Stimulated activated CD8-positive, alpha-beta memory T cell treated with anti-CD3 and anti-CD28 coated beads, Interleukin-2, amount 100 ng/mL, for 48 hours (primary cell): ENCODE measurements around the gene HLA-DOA.

Experiments
- DNase-seq, 2 donors: peaks; one replicate each; pipeline ENCODE4 v3.0.0-alpha.2; 2020; ENCODE audit warnings: low read depth in 2 of 2

HLA-DOA gene

DNA sequence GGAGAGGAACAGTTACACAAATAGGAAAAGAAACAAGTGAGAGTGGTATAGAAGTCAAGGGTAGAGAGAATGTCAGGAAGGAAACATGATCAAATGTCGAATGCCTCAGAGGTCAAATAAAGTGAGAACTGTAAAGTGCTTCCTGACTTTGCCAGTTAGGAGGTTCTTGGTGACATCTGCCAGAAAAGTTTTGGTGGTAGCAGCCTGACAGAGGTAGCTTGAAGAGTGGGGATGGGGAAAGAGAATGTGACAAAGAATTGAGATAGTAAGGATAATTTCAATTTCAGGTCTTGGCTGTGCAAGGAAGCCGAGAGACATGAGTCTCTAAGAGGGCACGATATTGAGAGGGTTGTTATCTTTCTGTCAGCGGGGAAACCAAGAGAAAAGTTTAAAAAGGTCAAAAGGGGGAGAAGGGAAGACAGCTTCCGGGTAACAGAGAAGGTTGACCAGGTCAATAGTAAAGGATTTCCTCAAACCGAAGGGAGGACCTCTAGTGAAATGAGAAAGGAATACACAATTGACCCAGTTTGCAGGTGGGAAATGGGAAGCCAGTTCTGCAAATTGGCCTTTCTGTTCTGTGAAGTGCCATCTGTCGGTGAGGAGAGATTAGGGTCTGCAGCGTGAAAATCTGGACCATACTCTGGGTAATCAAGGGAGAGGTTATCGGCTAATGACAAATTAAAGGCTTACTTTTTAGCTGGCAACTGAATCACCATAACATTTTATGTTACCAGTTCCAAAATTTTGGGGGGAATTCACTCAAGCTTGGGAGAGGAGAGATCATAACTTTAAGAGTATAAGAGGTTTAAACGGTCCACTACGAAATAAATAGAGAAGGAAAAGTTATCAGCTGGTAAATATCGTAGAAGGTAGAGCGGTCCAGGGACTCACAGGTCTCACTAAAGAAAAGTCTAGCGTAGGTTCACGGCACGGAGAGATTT, 42.0 kb downstream of the HLA-DOA start:
- DNase-seq, result no peak

DNA sequence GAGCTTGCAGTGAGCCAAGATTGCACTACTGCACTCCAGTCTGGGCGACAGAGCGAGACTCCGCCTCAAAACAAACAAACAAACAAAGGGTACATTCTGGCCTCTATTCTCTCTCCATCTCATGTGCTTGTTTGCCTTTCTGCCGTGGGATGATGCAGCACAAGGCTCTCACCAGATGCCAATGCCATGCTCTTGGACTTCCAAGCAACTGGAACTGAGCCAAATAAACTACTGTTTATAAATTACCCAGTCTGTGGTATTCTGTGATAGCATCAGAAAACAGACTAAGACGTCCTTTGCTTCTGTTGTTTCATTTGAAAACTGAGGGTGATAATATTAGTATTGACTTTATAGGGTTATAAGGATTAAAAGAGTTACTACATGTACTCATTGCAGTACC, 44.6 kb downstream of the HLA-DOA start:
- no peak for DNase-seq

DNA sequence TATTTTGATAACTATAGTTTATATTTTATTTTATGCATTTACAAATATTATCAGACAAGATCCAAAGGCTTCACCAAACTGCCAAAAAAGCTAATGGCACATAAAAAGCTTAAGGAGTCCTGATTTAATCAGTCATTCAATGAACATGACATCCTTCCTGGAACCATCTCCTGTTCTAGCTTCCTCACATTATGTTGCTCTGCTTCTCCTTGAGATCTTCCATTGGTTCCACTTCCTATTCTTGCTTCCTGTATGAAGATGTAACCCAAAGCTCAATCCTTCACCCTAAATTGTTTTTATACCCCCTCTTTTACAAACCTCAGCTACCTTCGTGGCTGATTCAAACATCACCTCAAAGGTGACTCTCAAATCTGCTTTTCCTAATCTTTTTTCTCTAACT, 45.5 kb downstream of the HLA-DOA start:
- no peak for DNase-seq

DNA sequence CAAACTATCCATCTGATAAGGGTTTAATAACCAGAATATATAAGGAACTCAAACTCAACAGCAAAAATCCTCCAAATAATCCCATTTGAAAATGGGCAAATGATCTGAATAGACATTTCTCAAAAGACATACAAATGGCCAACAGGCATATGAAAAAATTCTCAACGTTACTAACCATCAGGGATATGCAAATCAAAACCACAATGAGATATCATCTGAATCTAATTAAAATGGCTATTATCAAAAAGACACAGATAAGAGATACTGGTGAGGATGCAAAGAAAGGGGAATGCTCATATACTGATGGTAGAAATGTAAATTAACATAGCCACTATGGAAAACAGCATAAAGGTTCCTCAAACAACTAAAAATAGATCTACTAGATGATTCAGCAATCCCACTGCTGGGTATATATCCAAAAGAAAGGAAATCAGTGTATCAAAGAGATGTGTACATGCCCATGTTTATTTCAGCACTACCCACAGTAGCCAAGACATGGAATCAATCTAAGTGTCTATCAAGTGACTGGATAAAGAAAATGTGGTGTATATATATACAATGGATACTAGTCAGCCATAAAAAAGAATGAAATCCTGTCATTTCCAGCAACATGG, 47.1 kb downstream of the HLA-DOA start:
- DNase-seq, result no peak

DNA sequence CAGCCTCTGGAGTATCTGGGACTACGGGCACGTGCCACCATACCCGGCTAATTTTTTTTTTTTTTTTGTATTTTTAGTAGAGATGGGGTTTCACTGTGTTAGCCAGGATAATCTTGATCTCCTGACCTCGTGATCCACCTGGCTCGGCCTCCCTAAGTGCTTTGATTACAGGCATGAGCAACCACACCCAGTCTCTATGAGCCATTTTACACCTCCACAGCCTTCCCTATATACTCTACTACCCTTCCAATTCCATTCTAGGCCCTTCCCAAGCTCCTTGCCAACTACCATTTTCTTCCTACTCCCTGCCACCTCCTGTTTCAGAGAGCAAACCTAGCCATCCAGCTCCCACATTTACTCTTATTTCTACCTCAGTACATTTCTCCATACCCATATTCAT, 48.8 kb downstream of the HLA-DOA start:
- DNase-seq, result no peak

DNA sequence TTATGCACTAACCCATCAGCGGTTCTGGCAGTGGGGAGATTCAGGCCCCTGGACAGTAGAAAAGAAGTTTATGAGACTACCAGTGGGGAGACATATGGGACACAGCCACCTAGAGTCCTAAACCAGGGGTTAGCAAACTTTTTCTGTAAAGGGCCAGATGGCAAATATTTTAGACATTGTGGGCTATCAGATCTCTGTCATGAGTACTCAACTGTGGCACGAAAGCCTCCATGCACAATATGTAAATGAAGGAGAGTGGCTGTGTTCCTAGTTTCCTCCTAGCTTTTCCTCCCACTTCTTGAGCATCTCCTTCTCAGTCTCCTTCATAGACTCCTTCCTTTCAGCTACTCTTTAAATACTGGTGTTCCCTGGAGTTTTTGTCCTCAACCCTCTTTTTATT, 53.2 kb downstream of the HLA-DOA start:
- DNase-seq, result no peak

GRCh38 chr6:32954986-32955802, 54.2 kb downstream of the HLA-DOA start:
- DNase-seq, result no peak

DNA sequence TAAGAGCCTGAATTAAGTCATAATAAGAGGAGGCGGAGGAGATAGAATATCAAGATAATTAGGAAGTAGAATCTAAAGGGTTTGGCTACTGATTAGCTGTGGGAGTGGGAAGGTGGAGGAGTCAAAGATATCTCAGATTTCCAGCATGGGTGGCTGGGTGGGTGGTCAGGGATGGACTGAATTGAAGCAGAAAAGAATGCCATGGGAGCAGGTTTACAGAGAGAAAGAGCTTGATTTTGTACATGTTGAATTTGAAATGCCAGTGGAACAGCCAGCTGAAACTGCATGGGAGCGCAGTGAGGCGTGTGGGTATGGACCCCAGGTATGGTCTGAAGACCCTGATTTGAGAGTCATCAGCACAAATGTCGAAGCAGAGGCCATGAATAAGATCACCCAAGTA, 55.1 kb downstream of the HLA-DOA start:
- DNase-seq, result no peak
